Spinal cord (tissue), 10 donors: ENCODE data around the gene TJAP1. TPM values are rescaled to one million over a fixed set of nuclear protein-coding genes. Genes with fewer than 3 reads are reported as not detected.

Source experiments
- DNase-seq, 6 donors: peaks; one replicate each; pipeline versions ENCODE4 v3.0.0 to v3.0.0-alpha.2; 2013 to 2015; ENCODE audit warnings: low spot score in 6 of 6, low read depth in 4 of 6
- H3K27ac ChIP-seq: one replicate; pipeline ENCODE4 v1.5.1; 2013; ENCODE audit warnings: low read depth, low read length, control low read depth
- H3K27me3 ChIP-seq: one replicate; pipeline ENCODE4 v1.6.1; 2013; ENCODE audit warnings: low read length; ENCODE audit not compliant: control insufficient read depth, insufficient read depth
- H3K36me3 ChIP-seq: one replicate; pipeline ENCODE4 v1.6.1; 2013; ENCODE audit warnings: low read length; ENCODE audit not compliant: control insufficient read depth, insufficient read depth
- H3K4me1 ChIP-seq: one replicate; pipeline ENCODE4 v1.6.1; 2013; ENCODE audit warnings: low read length; ENCODE audit not compliant: control insufficient read depth, insufficient read depth
- H3K4me3 ChIP-seq: one replicate; pipeline ENCODE4 v1.5.1; 2013; ENCODE audit warnings: low read depth, low read length, control low read depth
- H3K9me3 ChIP-seq: one replicate; pipeline ENCODE4 v1.6.1; 2013; ENCODE audit warnings: low read length; ENCODE audit not compliant: control insufficient read depth, insufficient read depth
- WGBS: methylation state at CpG from one replicate; pipeline ENCODE4 v1.1.5; 2013; ENCODE audit warnings: missing lambda C conversion rate; ENCODE audit not compliant: insufficient coverage; 5-methylcytosine and 5-hydroxymethylcytosine counted together
- polyA plus RNA-seq, 2 donors: library from polyadenylated mRNA; unstranded; fragments of 120-200 nt; gene quantifications; one replicate each; pipeline ENCODE4 v1.2.1, GENCODE V29; 2013; ENCODE audit not compliant: insufficient read length in 2 of 2
- total RNA-seq, 2 donors: library from RNA; depleted of rRNA in 1 of 2; stranded (reverse); fragments of 120-200 nt in 1 of 2; fragments of >200 nt in 1 of 2; gene quantifications; one replicate each; pipeline versions ENCODE4 v1.2.3 to v1.2.4, GENCODE V29; 2013 to 2014
- donor health status: healthy.

TJAP1 gene
- total and polyA plus RNA-seq, 4 donors: 8.8 to 46.4 (median 26.1) TPM

GRCh38 chr6:43471399-43471798, 6.0 kb upstream of the TJAP1 start:
- WGBS: 88% methylated on average over 1 of the region's 1 CpG

GRCh38 chr6:43472515-43472914, 4.9 kb upstream of the TJAP1 start:
- Histone ChIP-seq H3K27me3 (no peaks in the 10 kb centered on the region), H3K4me3 (no peak overlapping the region), H3K9me3 (no peaks in the 10 kb centered on the region), H3K36me3 (no peaks in the 10 kb centered on the region), H3K27ac (no peak overlapping the region), H3K4me1 (no peaks in the 10 kb centered on the region)
- no peak for DNase-seq
- WGBS: no CpG with 5 or more reads among the region's 4 CpGs

More at GRCh38 chr6:43471399-43471798, 6.0 kb upstream of the TJAP1 start:
- Histone ChIP-seq H3K9me3 (no peaks in the 10 kb centered on the region), H3K4me3 (no peak overlapping the region), H3K27me3 (no peaks in the 10 kb centered on the region), H3K4me1 (no peaks in the 10 kb centered on the region), H3K36me3 (no peaks in the 10 kb centered on the region), H3K27ac (no peak overlapping the region)
- no peak for DNase-seq

DNA sequence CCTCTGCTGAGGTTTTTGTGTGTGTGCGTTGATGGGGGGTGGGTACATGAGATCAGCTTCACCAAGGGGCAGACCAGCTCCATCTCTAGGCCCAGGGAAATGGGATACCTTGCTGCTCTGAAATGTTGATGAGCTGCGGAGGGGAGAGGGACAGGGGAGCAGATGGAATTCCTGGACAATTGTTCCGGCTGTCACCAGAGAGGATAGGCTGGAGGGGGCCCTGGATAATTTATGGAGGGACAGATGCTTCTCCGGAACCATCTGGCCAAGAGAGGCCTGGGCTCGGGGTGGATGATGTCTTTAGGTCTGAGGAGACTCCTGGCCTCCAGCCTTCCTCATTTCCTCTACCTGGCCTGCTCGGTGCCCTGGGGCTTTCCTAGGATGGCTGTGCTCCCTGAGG, 1.9 kb upstream of the TJAP1 start:
- Histone ChIP-seq H3K36me3 (no peaks in the 10 kb centered on the region), H3K27me3 (no peaks in the 10 kb centered on the region), H3K4me1 (peaks cover 8% of the 10 kb centered on the region), H3K9me3 (no peaks in the 10 kb centered on the region), H3K4me3 (no peak overlapping the region), H3K27ac (no peak overlapping the region)
- no peak for DNase-seq
- WGBS: 39% methylated on average over 6 of the region's 6 CpGs

DNA sequence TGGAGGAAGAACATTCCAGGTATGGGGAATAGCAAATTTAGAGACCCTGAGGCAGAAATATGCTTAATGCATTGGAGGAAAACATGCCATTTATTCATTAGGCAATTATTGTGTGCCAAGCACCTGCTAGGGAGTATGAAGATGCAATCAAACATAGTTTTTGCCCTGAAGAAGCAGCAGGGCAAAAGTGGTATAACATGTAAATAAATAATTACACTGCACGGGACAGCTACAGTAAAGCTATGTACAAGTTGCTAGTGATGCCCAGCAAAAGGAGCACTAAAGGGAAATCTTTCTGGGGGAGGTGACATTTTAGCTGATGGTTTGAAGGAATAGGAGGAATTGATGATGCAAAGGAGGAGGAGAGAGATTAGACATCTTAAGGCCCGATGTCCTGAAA, 624 bp upstream of the TJAP1 start:
- peak overlapping the region; percentile 67 for H3K27ac ChIP-seq
- H3K27me3 ChIP-seq: no peaks in the 10 kb centered on the region
- no peaks in the 10 kb centered on the region for H3K36me3 ChIP-seq
- no peaks in the 10 kb centered on the region for H3K9me3 ChIP-seq
- DNase-seq: no peak
- peak overlapping the region; percentile 71 for H3K4me3 ChIP-seq
- 15% methylated on average over 1 of the region's 2 CpGs for WGBS
- peaks cover 8% of the 10 kb centered on the region for H3K4me1 ChIP-seq

DNA sequence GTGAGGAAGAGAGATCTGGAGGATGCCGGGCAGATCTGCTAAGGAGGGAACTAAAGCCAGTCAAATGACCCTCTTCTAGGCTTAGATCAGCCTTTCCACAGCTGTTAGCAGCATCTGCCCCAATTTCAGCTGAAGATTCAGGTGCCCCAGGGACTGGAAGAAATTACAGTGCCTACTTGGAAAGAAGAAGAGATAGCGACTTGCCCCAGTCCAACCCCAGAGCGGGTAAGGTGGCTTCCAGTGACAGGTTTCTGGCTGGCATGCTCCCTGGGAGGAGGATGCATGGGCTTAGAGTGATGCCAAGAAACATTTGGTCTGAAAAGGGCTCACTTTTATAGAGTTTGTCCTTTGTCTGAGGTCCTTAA, 620 bp downstream of the TJAP1 start:
- WGBS: 32% methylated on average over 2 of the region's 3 CpGs
- Histone ChIP-seq H3K36me3 (no peaks in the 10 kb centered on the region), H3K9me3 (no peaks in the 10 kb centered on the region), H3K4me1 (peaks cover 8% of the 10 kb centered on the region), H3K27ac (peak overlapping the region; percentile 76), H3K4me3 (peak overlapping the region; percentile 71), H3K27me3 (no peaks in the 10 kb centered on the region)
- no peak for DNase-seq

- DNase-seq: no peak
- H3K4me3 ChIP-seq: no peak overlapping the region
- H3K4me1 ChIP-seq: peaks cover 8% of the 10 kb centered on the region
- no peaks in the 10 kb centered on the region for H3K36me3 ChIP-seq
- no CpG with 5 or more reads among the region's 2 CpGs for WGBS
- H3K27me3 ChIP-seq: no peaks in the 10 kb centered on the region
- H3K27ac ChIP-seq: no peak overlapping the region
- no peaks in the 10 kb centered on the region for H3K9me3 ChIP-seq
Observed at GRCh38 chr6:43481075-43481474, 3.7 kb downstream of the TJAP1 start.

GRCh38 chr6:43481591-43482236, 4.3 kb downstream of the TJAP1 start:
- DNase-seq: no peak
- WGBS: 96% methylated on average over 9 of the region's 11 CpGs
- Histone ChIP-seq H3K27me3 (no peaks in the 10 kb centered on the region), H3K27ac (no peak overlapping the region), H3K4me3 (no peak overlapping the region), H3K9me3 (no peaks in the 10 kb centered on the region), H3K36me3 (no peaks in the 10 kb centered on the region), H3K4me1 (peaks cover 8% of the 10 kb centered on the region)

DNA sequence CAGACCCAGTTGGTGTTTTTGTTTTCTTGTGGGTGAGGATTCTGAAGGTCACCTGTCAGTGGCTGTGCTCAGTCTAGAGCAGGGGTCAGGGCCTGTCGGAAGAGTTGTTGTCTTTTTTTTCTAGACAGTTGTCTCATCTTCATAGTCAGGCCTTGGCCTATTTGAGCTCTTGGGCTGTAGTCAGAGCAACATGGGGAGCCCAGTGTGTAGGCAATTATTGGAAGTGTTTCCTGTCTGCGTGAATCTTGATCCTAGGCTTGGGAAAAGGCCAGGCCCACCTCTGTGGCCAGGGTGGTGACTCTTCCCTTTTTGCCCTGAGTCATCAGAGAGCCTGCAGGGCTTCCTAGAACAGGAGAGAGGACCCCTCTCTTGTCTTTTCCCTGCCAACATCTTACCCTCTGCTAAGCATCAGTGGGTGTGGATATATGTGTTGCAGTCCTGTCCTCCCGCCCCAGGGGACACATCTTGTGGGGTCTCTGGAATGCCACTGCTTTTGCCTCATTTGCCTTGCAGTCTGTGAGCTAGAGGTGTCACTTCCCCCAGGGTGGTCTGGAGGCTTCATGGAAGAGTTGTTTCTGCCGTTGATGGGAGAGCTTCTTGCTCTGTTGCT, 11.4 kb downstream of the TJAP1 start:
- no peak for DNase-seq
- H3K27ac ChIP-seq: no peak overlapping the region
- H3K4me3 ChIP-seq: no peak overlapping the region
- peaks cover 9% of the 10 kb centered on the region for H3K36me3 ChIP-seq
- no peaks in the 10 kb centered on the region for H3K27me3 ChIP-seq
- H3K4me1 ChIP-seq: peaks cover 18% of the 10 kb centered on the region
- 59% methylated on average over 4 of the region's 4 CpGs for WGBS
- H3K9me3 ChIP-seq: no peaks in the 10 kb centered on the region

DNA sequence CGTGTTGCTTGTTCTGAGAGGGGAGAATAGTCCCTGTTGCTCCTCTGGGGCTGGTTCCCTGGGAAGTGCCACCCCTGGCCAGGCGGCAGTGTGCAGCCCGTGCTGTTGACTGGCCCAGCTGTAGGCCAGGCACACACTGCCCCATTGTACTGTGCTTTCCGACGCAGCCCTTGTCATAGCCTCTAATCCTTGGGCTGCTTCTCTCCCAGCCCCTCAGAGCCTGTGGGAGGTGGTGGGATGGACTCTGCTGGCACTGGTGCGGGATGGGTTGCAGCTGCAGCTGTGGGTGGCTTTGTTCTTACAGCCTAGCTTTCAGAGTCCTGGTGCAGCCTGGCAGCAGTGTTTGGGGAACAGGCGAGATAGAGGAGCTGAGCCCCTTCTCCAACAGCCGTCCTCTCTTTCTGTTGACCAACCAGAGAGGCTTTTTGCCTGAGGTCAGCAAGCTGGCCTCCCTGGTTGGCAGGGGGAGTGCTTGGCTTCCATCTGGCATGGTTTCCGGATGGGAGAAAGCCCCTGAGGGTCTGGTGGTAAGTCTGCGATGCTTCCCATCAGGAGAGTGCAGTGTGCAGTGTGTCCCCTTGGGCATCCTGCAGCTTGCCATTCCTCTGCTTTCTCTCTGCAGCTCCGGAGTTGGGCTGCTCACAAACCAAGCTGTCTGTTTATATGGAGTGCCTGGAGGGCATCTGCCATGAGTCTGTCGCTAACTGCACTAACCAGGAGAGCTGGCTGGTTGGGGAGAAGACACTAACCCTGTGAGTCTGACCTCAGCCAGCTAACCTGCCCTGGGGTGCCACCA, 12.1 kb downstream of the TJAP1 start:
- peak in 3 of 6 donors; percentile 42 to 87 (median 86) for DNase-seq
- Histone ChIP-seq H3K27ac (no peak overlapping the region), H3K4me3 (peak overlapping the region; percentile 5), H3K27me3 (no peaks in the 10 kb centered on the region), H3K4me1 (peaks cover 24% of the 10 kb centered on the region), H3K9me3 (no peaks in the 10 kb centered on the region), H3K36me3 (peaks cover 9% of the 10 kb centered on the region)
- WGBS: 37% methylated on average over 12 of the region's 12 CpGs
